ENCODE data around the gene SCAMP4. TPM values are rescaled to one million over a fixed set of nuclear protein-coding genes. Genes with fewer than 3 reads are reported as not detected.

SCAMP4 gene
- polyA plus RNA-seq, 2 of the 4 experiments (the other 2 are of a cell fraction) = 7.6 to 63.0 TPM

GRCh38 chr19:1859331-1859781 lies 45.8 kb upstream of the SCAMP4 start:
- Histone ChIP-seq H3K9me3 (no peaks in the 10 kb centered on the region), H3K4me2 (peak overlapping the region; percentile 99), H3K4me1 (peaks cover 67% of the 10 kb centered on the region), H3K27ac (peak overlapping the region; percentile 99 to 100), H3K4me3 (peak overlapping the region; percentile 68)
- ATAC-seq (peak in 1 of 2 experiments; percentile 20; a peak in 3 of 6 replicates), DNase-seq (ENCODE audit: low read depth in 1 of 2, low spot score in 1 of 2) (peak in 1 of 2 experiments; percentile 51), FAIRE-seq (no peak)
- POLR2A ChIA-PET = no interaction called here
- CTCF ChIA-PET = interaction anchor here (2.9 kb wide), 1 partner anchor 10 kb away, joined by 12 read pairs; no protein-coding TSS in a partner anchor
- TF ChIP-seq RAD21 (conservative IDR thresholded peaks at IDR 0.05 in 1 of 2, IDR thresholded peaks at IDR 0.05 in 1 of 2) = no peak
- TF ChIP-seq ZFP36 (IDR thresholded peaks at IDR 0.05; ENCODE audit: borderline replicate concordance, partially characterized antibody) = peak; percentile 55
- 21% methylated on average over 7 of the region's 18 CpGs for WGBS (ENCODE audit: missing lambda C conversion rate)

DNA sequence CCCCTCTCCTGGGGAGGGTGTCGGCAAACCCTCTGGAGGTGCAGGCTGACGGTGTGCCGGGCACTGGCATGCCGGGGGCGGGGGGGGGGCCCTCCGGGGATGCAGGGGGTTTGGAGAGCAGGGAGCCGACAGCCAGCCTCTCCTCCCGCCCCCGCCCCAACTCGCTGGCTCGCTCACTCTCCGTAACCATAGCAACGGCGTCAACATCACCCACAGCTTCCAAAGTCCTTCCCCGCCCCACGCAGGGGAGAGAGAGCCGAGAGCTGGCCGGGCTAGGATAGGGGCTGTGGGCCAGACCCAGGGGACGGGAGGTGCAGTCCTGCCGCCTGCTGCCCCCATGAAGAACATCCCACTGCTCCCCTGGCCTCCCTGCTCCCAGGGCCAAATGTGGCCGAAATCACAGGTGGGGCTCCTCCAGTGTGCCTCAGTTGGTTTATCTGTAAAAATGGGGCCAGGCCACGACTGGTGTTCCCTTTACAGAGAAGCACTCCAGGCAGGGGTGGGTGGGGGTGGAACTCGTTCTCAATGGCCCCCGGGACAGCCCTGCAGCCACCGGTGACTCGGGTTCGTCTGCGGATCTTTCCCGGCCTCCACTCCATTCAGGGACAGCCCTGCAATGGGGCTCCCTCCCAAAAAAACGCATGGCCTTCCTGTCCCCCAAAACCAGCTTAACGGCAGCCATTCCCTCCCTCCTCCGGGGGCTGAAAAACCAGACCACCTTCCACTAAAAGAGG lies 45.0 kb upstream of the SCAMP4 start:
- Histone ChIP-seq H3K4me1 (peaks cover 61% of the 10 kb centered on the region), H3K27ac (peak overlapping the region; percentile 99 to 100), H3K4me2 (peak overlapping the region; percentile 99), H3K4me3 (peak overlapping the region; percentile 68), H3K9me3 (no peaks in the 10 kb centered on the region)
- ChIA-PET POLR2A (no interaction called here), CTCF (no interaction called here)
- ATAC-seq = peak in 1 of 2 experiments; percentile 2; a peak in 2 of 6 replicates
- no peak for FAIRE-seq
- 9% methylated on average over 11 of the region's 32 CpGs for WGBS (ENCODE audit: missing lambda C conversion rate)
- TF ChIP-seq KDM5A (IDR thresholded peaks at IDR 0.05) (no peak), RFX5 (IDR thresholded peaks at IDR 0.05) (no peak), ZFP36 (IDR thresholded peaks at IDR 0.05; ENCODE audit: borderline replicate concordance, partially characterized antibody) (no peak), PHF8 (IDR thresholded peaks at IDR 0.05; ENCODE audit: borderline replicate concordance, low read depth) (no peak), EHMT2 (IDR thresholded peaks at IDR 0.05; ENCODE audit: low read depth) (no peak), GATA3 (IDR thresholded peaks at IDR 0.05; ENCODE audit: borderline replicate concordance) (no peak), NFE2L2 (conservative IDR thresholded peaks at IDR 0.05; ENCODE audit: low read length) (no peak), CHD4 (IDR thresholded peaks at IDR 0.05; ENCODE audit: borderline replicate concordance) (no peak), ZC3H11A (IDR thresholded peaks at IDR 0.05) (no peak), NPAS2 (CRISPR knock-in tag; IDR thresholded peaks at IDR 0.05; ENCODE audit: borderline replicate concordance) (no peak), TFCP2L1 (CRISPR knock-in tag; IDR thresholded peaks at IDR 0.05) (no peak), FOSB (CRISPR knock-in tag; IDR thresholded peaks at IDR 0.05) (no peak), NR3C1 (IDR thresholded peaks at IDR 0.05) (no peak), HOXB5 (CRISPR knock-in tag; IDR thresholded peaks at IDR 0.05) (no peak), BHLHE40 (IDR thresholded peaks at IDR 0.05; ENCODE audit: low read depth, low read length) (no peak), SREBF2 (IDR thresholded peaks at IDR 0.05) (no peak)
- TF ChIP-seq, protein P1, sequence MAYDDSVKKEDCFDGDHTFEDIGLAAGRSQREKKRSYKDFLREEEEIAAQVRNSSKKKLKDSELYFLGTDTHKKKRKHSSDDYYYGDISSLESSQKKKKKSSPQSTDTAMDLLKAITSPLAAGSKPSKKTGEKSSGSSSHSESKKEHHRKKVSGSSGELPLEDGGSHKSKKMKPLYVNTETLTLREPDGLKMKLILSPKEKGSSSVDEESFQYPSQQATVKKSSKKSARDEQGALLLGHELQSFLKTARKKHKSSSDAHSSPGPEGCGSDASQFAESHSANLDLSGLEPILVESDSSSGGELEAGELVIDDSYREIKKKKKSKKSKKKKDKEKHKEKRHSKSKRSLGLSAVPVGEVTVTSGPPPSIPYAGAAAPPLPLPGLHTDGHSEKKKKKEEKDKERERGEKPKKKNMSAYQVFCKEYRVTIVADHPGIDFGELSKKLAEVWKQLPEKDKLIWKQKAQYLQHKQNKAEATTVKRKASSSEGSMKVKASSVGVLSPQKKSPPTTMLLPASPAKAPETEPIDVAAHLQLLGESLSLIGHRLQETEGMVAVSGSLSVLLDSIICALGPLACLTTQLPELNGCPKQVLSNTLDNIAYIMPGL (CRISPR knock-in tag; IDR thresholded peaks at IDR 0.05; ENCODE audit: borderline replicate concordance) = no peak
- TF ChIP-seq, protein P2, sequence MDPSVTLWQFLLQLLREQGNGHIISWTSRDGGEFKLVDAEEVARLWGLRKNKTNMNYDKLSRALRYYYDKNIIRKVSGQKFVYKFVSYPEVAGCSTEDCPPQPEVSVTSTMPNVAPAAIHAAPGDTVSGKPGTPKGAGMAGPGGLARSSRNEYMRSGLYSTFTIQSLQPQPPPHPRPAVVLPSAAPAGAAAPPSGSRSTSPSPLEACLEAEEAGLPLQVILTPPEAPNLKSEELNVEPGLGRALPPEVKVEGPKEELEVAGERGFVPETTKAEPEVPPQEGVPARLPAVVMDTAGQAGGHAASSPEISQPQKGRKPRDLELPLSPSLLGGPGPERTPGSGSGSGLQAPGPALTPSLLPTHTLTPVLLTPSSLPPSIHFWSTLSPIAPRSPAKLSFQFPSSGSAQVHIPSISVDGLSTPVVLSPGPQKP (IDR thresholded peaks at IDR 0.05; ENCODE audit: low read depth, low read length) = no peak
- DNase-seq (ENCODE audit: low read depth in 1 of 2, low spot score in 1 of 2) = peak in 1 of 2 experiments; percentile 79

Measured in A549 (cell line).